ENCODE measurements around the gene PRR22. TPM values are rescaled to one million over a fixed set of nuclear protein-coding genes. Genes with fewer than 3 reads are reported as not detected.

PRR22 gene
- total RNA-seq, 1 experiment from 2014 or later = 13.5 TPM

DNA sequence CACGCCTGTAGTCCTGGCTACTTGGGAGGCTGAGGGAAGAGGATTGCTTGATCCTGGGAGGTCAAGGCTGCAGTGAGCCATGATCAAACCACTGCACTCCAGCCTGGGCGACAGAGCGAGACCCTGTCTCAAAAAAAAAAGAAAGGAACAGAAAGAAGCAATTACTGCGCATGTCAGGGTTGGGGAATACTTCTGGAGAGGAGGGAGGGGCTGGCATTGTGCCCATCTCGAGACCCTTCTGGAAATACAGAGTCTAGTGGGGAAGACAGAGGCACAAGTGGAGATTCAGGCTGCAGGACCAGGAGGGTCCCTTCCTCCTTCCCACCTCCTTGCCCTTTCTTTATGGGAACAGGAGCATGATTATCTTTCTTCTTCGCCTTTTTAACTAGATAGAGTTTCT, 30.8 kb downstream of the PRR22 start:
- CTCF ChIA-PET = no interaction called here
- Histone ChIP-seq H2AFZ (ENCODE audit: low read depth, low read length, poor library complexity, severe bottlenecking) (no peak overlapping the region), H3K27ac (ENCODE audit: low read depth, low read length) (no peak overlapping the region), H3K9me3 (ENCODE audit: control insufficient read depth in 1 of 2, insufficient read depth in 1 of 2, low read depth in 1 of 2, low read length in 2 of 2) (no peaks in the 10 kb centered on the region), H3K36me3 (ENCODE audit: control insufficient read depth in 1 of 2, insufficient read depth in 2 of 2, low read length in 2 of 2) (no peaks in the 10 kb centered on the region), H3K79me2 (ENCODE audit: insufficient read depth, low read length) (no peaks in the 10 kb centered on the region), H3K4me1 (ENCODE audit: control insufficient read depth in 1 of 2, insufficient read depth in 2 of 2, low read length in 2 of 2) (no peaks in the 10 kb centered on the region), H3K9me2 (ENCODE audit: insufficient read depth) (no peaks in the 10 kb centered on the region), H4K20me1 (ENCODE audit: insufficient read depth) (no peaks in the 10 kb centered on the region), H3K4me3 (replicated peaks in 1 of 2; ENCODE audit: low read depth in 1 of 2, low read length in 2 of 2) (no peak overlapping the region), H3K9ac (ENCODE audit: low read length) (no peak overlapping the region), H3K27me3 (ENCODE audit: insufficient read depth, low read length) (no peaks in the 10 kb centered on the region), H3K4me2 (ENCODE audit: low read length) (no peak overlapping the region)
- TF ChIP-seq EZH2 (IDR thresholded peaks at IDR 0.05) = no peak
- no peak for TF ChIP-seq EGR1 (IDR thresholded peaks at IDR 0.05; ENCODE audit: low read depth)
- no peak for TF ChIP-seq CBX3 (IDR thresholded peaks at IDR 0.05; ENCODE audit: low read depth)
- TF ChIP-seq POLR2A (IDR thresholded peaks at IDR 0.05; ENCODE audit: borderline replicate concordance, extremely low read depth, insufficient read depth, insufficient read length) = no peak
- TF ChIP-seq, protein P1, sequence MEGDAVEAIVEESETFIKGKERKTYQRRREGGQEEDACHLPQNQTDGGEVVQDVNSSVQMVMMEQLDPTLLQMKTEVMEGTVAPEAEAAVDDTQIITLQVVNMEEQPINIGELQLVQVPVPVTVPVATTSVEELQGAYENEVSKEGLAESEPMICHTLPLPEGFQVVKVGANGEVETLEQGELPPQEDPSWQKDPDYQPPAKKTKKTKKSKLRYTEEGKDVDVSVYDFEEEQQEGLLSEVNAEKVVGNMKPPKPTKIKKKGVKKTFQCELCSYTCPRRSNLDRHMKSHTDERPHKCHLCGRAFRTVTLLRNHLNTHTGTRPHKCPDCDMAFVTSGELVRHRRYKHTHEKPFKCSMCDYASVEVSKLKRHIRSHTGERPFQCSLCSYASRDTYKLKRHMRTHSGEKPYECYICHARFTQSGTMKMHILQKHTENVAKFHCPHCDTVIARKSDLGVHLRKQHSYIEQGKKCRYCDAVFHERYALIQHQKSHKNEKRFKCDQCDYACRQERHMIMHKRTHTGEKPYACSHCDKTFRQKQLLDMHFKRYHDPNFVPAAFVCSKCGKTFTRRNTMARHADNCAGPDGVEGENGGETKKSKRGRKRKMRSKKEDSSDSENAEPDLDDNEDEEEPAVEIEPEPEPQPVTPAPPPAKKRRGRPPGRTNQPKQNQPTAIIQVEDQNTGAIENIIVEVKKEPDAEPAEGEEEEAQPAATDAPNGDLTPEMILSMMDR (IDR thresholded peaks at IDR 0.05 in 2 of 3, conservative IDR thresholded peaks at IDR 0.05 in 1 of 3; ENCODE audit: borderline replicate concordance in 1 of 3, insufficient read depth in 1 of 3, low read depth in 2 of 3, low read length in 2 of 3) = no peak
- TF ChIP-seq, protein P2, sequence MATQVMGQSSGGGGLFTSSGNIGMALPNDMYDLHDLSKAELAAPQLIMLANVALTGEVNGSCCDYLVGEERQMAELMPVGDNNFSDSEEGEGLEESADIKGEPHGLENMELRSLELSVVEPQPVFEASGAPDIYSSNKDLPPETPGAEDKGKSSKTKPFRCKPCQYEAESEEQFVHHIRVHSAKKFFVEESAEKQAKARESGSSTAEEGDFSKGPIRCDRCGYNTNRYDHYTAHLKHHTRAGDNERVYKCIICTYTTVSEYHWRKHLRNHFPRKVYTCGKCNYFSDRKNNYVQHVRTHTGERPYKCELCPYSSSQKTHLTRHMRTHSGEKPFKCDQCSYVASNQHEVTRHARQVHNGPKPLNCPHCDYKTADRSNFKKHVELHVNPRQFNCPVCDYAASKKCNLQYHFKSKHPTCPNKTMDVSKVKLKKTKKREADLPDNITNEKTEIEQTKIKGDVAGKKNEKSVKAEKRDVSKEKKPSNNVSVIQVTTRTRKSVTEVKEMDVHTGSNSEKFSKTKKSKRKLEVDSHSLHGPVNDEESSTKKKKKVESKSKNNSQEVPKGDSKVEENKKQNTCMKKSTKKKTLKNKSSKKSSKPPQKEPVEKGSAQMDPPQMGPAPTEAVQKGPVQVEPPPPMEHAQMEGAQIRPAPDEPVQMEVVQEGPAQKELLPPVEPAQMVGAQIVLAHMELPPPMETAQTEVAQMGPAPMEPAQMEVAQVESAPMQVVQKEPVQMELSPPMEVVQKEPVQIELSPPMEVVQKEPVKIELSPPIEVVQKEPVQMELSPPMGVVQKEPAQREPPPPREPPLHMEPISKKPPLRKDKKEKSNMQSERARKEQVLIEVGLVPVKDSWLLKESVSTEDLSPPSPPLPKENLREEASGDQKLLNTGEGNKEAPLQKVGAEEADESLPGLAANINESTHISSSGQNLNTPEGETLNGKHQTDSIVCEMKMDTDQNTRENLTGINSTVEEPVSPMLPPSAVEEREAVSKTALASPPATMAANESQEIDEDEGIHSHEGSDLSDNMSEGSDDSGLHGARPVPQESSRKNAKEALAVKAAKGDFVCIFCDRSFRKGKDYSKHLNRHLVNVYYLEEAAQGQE (IDR thresholded peaks at IDR 0.05; ENCODE audit: low read depth) = no peak
- no peak for TF ChIP-seq CEBPB (IDR thresholded peaks at IDR 0.05; ENCODE audit: low read depth)
- no peak for TF ChIP-seq TCF7L2 (IDR thresholded peaks at IDR 0.05; ENCODE audit: borderline replicate concordance, extremely low read depth, insufficient read depth, insufficient read length)
- no peak for TF ChIP-seq YY1 (IDR thresholded peaks at IDR 0.05; ENCODE audit: extremely low read depth, insufficient replicate concordance, low read depth, low read length)
- no peak for TF ChIP-seq SIN3A (IDR thresholded peaks at IDR 0.05; ENCODE audit: low read depth)
- no peak for TF ChIP-seq RAD21 (IDR thresholded peaks at IDR 0.05; ENCODE audit: low read depth)
- DNase-seq (ENCODE audit: low read depth, low spot score) = no peak
- POLR2A ChIA-PET = no interaction called here
- no TSS peak for BruUV-seq (replicated peaks)
- RAD21 ChIA-PET (ENCODE audit: low non-redundant PET in 1 of 2, low total read pairs in 2 of 2, uncharacterized antibody in 2 of 2, unreplicated experiment in 2 of 2) = no interaction called here
- intact Hi-C loops (cut with micrococcal nuclease) = loop anchor here (1.0 kb wide), 1 partner anchor 18 kb away; no protein-coding TSS in a partner anchor
- no peak for ATAC-seq

Data from HCT116 (cell line).